ENCODE measurements around the gene FTSJ1. TPM values are rescaled to one million over a fixed set of nuclear protein-coding genes. Genes with fewer than 3 reads are reported as not detected.

The FTSJ1 gene
- total RNA-seq, 1 donor from 2014 or later, result 154 TPM

- FAIRE-seq (no peak), DNase-seq (ENCODE audit: low read depth) (no peak)
- Histone ChIP-seq H3K27me3 (ENCODE audit: control insufficient read depth, insufficient read depth, low read length) (no peaks in the 10 kb centered on the region), H3K4me3 (ENCODE audit: low read depth, low read length) (no peak overlapping the region), H3K36me3 (ENCODE audit: control insufficient read depth, insufficient read depth, low read length) (peaks cover 11% of the 10 kb centered on the region)
- TF ChIP-seq CTCF (IDR thresholded peaks at IDR 0.05; ENCODE audit: insufficient read depth, low read length, severe bottlenecking), result no peak
Observed at GRCh38 chrX:48478806-48479205, 2.8 kb downstream of the FTSJ1 start.

- Histone ChIP-seq H3K36me3 (ENCODE audit: control insufficient read depth, insufficient read depth, low read length) (peaks cover 11% of the 10 kb centered on the region), H3K4me3 (ENCODE audit: low read depth, low read length) (no peak overlapping the region), H3K27me3 (ENCODE audit: control insufficient read depth, insufficient read depth, low read length) (no peaks in the 10 kb centered on the region)
- TF ChIP-seq CTCF (IDR thresholded peaks at IDR 0.05; ENCODE audit: insufficient read depth, low read length, severe bottlenecking), result no peak
- no peak for FAIRE-seq
- DNase-seq (ENCODE audit: low read depth), result no peak
Observed at GRCh38 chrX:48480142-48480541, 4.1 kb downstream of the FTSJ1 start.

- no peak for DNase-seq (ENCODE audit: low read depth)
- H3K27me3 ChIP-seq (ENCODE audit: control insufficient read depth, insufficient read depth, low read length), result no peaks in the 10 kb centered on the region
- H3K4me3 ChIP-seq (ENCODE audit: low read depth, low read length), result no peak overlapping the region
- H3K36me3 ChIP-seq (ENCODE audit: control insufficient read depth, insufficient read depth, low read length), result peaks cover 11% of the 10 kb centered on the region
- FAIRE-seq, result no peak
- no peak for TF ChIP-seq CTCF (IDR thresholded peaks at IDR 0.05; ENCODE audit: insufficient read depth, low read length, severe bottlenecking)
Observed at GRCh38 chrX:48480583-48480982, 4.6 kb downstream of the FTSJ1 start.

GRCh38 chrX:48482526-48482925 lies 6.5 kb downstream of the FTSJ1 start:
- H3K4me3 ChIP-seq (ENCODE audit: low read depth, low read length), result no peak overlapping the region
- no peak for DNase-seq (ENCODE audit: low read depth)
- H3K27me3 ChIP-seq (ENCODE audit: control insufficient read depth, insufficient read depth, low read length), result no peaks in the 10 kb centered on the region
- no peak for FAIRE-seq
- no peak for TF ChIP-seq CTCF (IDR thresholded peaks at IDR 0.05; ENCODE audit: insufficient read depth, low read length, severe bottlenecking)
- H3K36me3 ChIP-seq (ENCODE audit: control insufficient read depth, insufficient read depth, low read length), result peaks cover 11% of the 10 kb centered on the region

GRCh38 chrX:48487362-48487798 lies 11.4 kb downstream of the FTSJ1 start:
- DNase-seq (ENCODE audit: low read depth) (peak; percentile 97), FAIRE-seq (peak; percentile 98)
- peaks cover 2% of the 10 kb centered on the region for H3K36me3 ChIP-seq (ENCODE audit: control insufficient read depth, insufficient read depth, low read length)
- TF ChIP-seq CTCF (IDR thresholded peaks at IDR 0.05; ENCODE audit: insufficient read depth, low read length, severe bottlenecking), result no peak
- H3K27me3 ChIP-seq (ENCODE audit: control insufficient read depth, insufficient read depth, low read length), result no peaks in the 10 kb centered on the region
- H3K4me3 ChIP-seq (ENCODE audit: low read depth, low read length), result no peak overlapping the region

GRCh38 chrX:48488034-48488433 lies 12.0 kb downstream of the FTSJ1 start:
- Histone ChIP-seq H3K27me3 (ENCODE audit: control insufficient read depth, insufficient read depth, low read length) (no peaks in the 10 kb centered on the region), H3K4me3 (ENCODE audit: low read depth, low read length) (no peak overlapping the region), H3K36me3 (ENCODE audit: control insufficient read depth, insufficient read depth, low read length) (no peaks in the 10 kb centered on the region)
- DNase-seq (ENCODE audit: low read depth), result no peak
- peak; percentile 91 for FAIRE-seq
- no peak for TF ChIP-seq CTCF (IDR thresholded peaks at IDR 0.05; ENCODE audit: insufficient read depth, low read length, severe bottlenecking)
